ENCODE data around the gene NHERF2. TPM values are rescaled to one million over a fixed set of nuclear protein-coding genes. Genes with fewer than 3 reads are reported as not detected.

Gene NHERF2
- total RNA-seq, 2 experiments from 2014 or later: 2.8 to 3.0 TPM

DNA sequence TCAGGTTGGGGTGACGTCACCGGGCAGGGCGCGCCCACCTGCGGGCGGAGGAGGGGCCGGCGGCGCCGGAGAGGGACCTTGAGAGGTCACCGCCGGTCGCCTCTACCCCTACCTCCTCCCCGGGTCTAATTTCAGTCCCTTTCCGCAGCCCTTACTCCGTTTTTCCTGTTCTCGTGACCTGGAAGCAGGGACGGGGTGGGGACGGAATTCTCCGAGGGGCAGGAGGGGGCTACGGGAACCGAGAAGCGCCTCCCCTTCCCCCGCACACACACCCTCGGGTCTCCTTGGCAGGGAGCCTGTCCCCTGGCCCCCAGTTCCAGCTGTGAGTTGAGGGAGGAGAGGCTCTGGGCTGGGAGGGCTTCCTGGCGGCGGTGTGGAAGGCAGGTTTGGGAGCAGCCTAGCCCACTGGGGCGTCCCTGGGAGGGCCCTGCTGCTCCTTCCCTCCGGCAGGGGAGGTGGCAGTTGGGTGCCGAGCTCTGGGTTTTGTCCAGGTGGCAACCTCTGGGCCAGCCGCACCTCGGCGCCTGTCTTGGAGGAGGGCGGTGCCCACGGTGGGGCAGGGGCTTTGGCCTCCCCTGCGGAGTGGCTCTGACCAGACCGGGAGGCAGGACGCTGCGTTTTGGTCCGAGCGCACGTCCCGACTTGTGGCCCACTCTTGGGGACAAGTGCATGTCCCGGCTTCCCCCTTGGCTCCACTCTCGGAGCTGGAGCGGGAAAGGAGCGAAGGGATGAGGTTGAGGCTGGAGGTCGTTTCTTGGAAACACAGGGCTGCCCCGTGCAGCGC lies 36.2 kb upstream of the NHERF2 start:
- Mint-ChIP-seq H3K9me3 (no peaks in the 10 kb centered on the region), H3K4me3 (peak overlapping the region; percentile 71), H3K4me1 (ENCODE audit: low read depth) (peaks cover 12% of the 10 kb centered on the region), H3K27ac (peak overlapping the region; percentile 76), H3K27me3 (peaks cover 18% of the 10 kb centered on the region), H3K36me3 (ENCODE audit: low read depth) (peaks cover 18% of the 10 kb centered on the region)
- ChIA-PET POLR2A (interaction anchor here (0.6 to 29.2 kb wide), 8 partner anchors 9 to 225 kb away, joined by 3 to 505 read pairs (median 4); partner anchors contain the start of genes NDUFB10, NOXO1, PGP and RNF151), CTCF (interaction anchor here (0.7 kb wide), 1 partner anchor 14 kb away, joined by 3 read pairs; no protein-coding TSS in a partner anchor)
- intact Hi-C loops (cut with micrococcal nuclease): no loop called here
- TF ChIP-seq, protein P1, sequence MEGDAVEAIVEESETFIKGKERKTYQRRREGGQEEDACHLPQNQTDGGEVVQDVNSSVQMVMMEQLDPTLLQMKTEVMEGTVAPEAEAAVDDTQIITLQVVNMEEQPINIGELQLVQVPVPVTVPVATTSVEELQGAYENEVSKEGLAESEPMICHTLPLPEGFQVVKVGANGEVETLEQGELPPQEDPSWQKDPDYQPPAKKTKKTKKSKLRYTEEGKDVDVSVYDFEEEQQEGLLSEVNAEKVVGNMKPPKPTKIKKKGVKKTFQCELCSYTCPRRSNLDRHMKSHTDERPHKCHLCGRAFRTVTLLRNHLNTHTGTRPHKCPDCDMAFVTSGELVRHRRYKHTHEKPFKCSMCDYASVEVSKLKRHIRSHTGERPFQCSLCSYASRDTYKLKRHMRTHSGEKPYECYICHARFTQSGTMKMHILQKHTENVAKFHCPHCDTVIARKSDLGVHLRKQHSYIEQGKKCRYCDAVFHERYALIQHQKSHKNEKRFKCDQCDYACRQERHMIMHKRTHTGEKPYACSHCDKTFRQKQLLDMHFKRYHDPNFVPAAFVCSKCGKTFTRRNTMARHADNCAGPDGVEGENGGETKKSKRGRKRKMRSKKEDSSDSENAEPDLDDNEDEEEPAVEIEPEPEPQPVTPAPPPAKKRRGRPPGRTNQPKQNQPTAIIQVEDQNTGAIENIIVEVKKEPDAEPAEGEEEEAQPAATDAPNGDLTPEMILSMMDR (IDR thresholded peaks at IDR 0.05): no peak
- peak; percentile 6 for ATAC-seq
- peak; percentile 69 for DNase-seq

DNA sequence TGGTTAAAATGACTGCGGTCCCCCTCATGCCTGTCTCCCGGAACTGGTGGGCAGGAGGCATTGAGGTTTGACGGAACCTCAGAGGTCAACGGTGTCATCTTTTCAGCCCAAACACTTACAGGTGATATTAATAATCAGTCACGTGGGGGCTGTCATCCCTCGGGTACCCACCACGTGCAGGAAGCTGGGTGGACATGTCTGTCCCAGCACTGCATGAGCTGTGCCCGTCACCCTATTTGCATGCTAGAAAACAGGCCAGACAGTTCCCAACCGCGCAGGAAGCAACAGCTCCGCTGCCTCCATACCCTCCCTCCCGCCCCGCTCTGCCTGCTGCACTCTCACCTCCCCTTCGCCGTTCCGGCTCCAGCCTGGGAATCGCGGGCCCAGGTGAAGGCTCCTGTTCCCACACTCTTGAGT lies 35.6 kb upstream of the NHERF2 start:
- TF ChIP-seq, protein P1 (IDR thresholded peaks at IDR 0.05): no peak

DNA sequence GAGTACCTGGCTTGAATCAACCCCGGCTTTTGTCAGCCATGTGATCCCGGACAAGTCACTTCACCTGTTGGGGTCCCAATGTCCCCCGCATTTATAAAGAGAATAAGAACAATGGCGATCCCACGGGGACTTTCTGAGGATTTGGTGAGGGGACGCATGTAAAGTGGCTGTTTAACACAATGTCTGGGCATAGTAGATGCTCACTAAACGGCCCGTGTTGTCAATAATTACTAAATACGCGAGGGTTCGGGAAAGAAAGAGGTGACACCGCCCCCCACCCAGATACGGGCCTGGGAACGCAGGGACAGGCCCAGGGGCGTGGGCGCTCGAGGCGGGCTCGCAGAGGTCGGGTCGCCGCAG lies 35.1 kb upstream of the NHERF2 start:
- TF ChIP-seq, protein P1 (IDR thresholded peaks at IDR 0.05): no peak
- peak; percentile 33 for DNase-seq
- ATAC-seq: no peak
- Mint-ChIP-seq H3K36me3 (ENCODE audit: low read depth) (peaks cover 10% of the 10 kb centered on the region), H3K27me3 (peaks cover 18% of the 10 kb centered on the region), H3K9me3 (no peaks in the 10 kb centered on the region), H3K4me1 (ENCODE audit: low read depth) (peaks cover 16% of the 10 kb centered on the region), H3K4me3 (peak overlapping the region; percentile 71), H3K27ac (peak overlapping the region; percentile 76)
- ChIA-PET CTCF (interaction anchor here (1.1 to 3.2 kb wide), 2 partner anchors 12 to 20 kb away, joined by 3 to 34 read pairs; partner anchors contain the start of gene TBL3), POLR2A (interaction anchor here (0.9 to 29.2 kb wide), 4 partner anchors 13 to 224 kb away, joined by 3 to 505 read pairs (median 36); partner anchors contain the start of genes NDUFB10, PGP, RNF151 and RPS2)
- intact Hi-C loops (cut with micrococcal nuclease): no loop called here

More for the DNA sequence above, 35.6 kb upstream of the NHERF2 start:
- Mint-ChIP-seq H3K36me3 (ENCODE audit: low read depth) (peaks cover 14% of the 10 kb centered on the region), H3K27ac (peak overlapping the region; percentile 76), H3K4me3 (peak overlapping the region; percentile 71), H3K27me3 (peaks cover 18% of the 10 kb centered on the region), H3K4me1 (ENCODE audit: low read depth) (peaks cover 14% of the 10 kb centered on the region), H3K9me3 (no peaks in the 10 kb centered on the region)
- peak; percentile 46 for ATAC-seq
- CTCF ChIA-PET: interaction anchor here (3.2 kb wide), 1 partner anchor 13 kb away, joined by 34 read pairs; no protein-coding TSS in a partner anchor
- DNase-seq: peak; percentile 87
- POLR2A ChIA-PET: interaction anchor here (0.6 to 29.2 kb wide), 9 partner anchors 10 to 224 kb away, joined by 3 to 505 read pairs (median 4); partner anchors contain the start of genes NDUFB10, NOXO1, PGP and RNF151
- intact Hi-C loops (cut with micrococcal nuclease): no loop called here

DNA sequence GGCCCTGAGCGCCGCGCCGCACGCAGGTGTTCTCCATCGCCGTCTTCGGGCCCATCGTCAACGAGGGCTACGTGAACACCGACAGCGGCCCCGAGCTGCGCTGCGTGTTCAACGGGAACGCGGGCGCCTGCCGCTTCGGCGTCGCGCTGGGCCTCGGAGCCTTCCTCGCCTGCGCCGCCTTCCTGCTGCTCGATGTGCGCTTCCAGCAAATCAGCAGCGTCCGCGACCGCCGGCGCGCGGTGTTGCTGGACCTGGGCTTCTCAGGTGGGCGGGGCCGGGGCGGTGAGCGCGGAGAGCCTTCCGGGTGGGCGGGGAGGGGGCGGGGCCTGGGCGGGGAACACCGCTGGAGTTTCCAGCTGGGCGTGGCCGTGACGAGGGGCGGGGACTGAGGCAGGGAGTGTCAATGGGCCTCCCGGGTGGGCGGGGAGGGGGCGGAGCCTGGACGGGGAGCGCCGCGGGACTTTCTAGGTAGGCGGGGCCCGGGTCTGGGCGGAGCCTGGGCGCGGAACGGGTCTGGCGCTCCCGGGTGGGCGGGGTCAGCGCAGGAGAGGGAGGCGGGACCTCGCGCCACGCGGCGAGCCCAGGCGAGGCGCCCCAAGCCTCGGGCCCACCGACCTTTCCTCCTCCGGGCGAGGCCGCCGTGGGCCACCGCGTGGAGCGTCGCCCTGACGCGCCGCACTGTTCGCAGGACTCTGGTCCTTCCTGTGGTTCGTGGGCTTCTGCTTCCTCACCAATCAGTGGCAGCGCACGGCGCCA lies 34.6 kb upstream of the NHERF2 start:
- ATAC-seq: peak; percentile 82
- peak; percentile 98 for DNase-seq
- Mint-ChIP-seq H3K36me3 (ENCODE audit: low read depth) (peaks cover 7% of the 10 kb centered on the region), H3K27me3 (peaks cover 18% of the 10 kb centered on the region), H3K27ac (peak overlapping the region; percentile 34), H3K9me3 (no peaks in the 10 kb centered on the region), H3K4me3 (peak overlapping the region; percentile 71), H3K4me1 (ENCODE audit: low read depth) (peaks cover 20% of the 10 kb centered on the region)
- ChIA-PET POLR2A (interaction anchor here (0.6 to 29.2 kb wide), 9 partner anchors 11 to 163 kb away, joined by 3 to 505 read pairs (median 4); partner anchors contain the start of genes NDUFB10, RNF151, RPS2 and TBL3), CTCF (interaction anchor here (1.1 to 3.2 kb wide), 2 partner anchors 12 to 20 kb away, joined by 3 to 34 read pairs; partner anchors contain the start of gene TBL3)
- TF ChIP-seq, protein P1 (IDR thresholded peaks at IDR 0.05): no peak
- intact Hi-C loops (cut with micrococcal nuclease): no loop called here

Measured in activated CD8-positive, alpha-beta T cell treated with anti-CD3 and anti-CD28 coated beads for 36 hours (primary cell).